RWPE1 (cell line): Measurements from ENCODE around the gene FFAR4.

Experiments used
- CTCF ChIA-PET: fragments of 350-600 bp; sonication (Branson Sonifier 250); formaldehyde crosslinking; extraction: SDS; loops from one replicate; lab custom pipeline; 2021; lab: Yijun Ruan, JAX
- POLR2A ChIA-PET: fragments of 400-600 bp; formaldehyde crosslinking; extraction: SDS; loops from one replicate; lab custom pipeline; 2020; ENCODE audit warnings: antibody characterized with exemption; ENCODE audit not compliant: low non-redundant PET; lab: Yijun Ruan, JAX
- DNase-seq: peaks from one replicate; pipeline ENCODE4 v3.0.0; 2012; ENCODE audit warnings: low spot score
- H3K27ac ChIP-seq: fragments of 450-650 bp; 2 replicates; pipeline ENCODE4 v1.5.1; 2017
- CTCF ChIP-seq: fragments of 450-650 bp; conservative IDR thresholded peaks from 2 replicates; pipeline ENCODE4 v1.5.1; 2017; ENCODE audit warnings: low read depth, mild to moderate bottlenecking

Gene FFAR4

GRCh38 chr10:93579089-93579488 lies 12.6 kb downstream of the FFAR4 start:
- POLR2A ChIA-PET: no interaction called here
- no peak for TF ChIP-seq CTCF
- CTCF ChIA-PET: interaction anchor here (0.6 to 1.2 kb wide), 2 partner anchors 35 to 52 kb away, joined by 3 read pairs; no protein-coding TSS in a partner anchor
- peak; percentile 90 for DNase-seq
- H3K27ac ChIP-seq: no peak overlapping the region

GRCh38 chr10:93579985-93580711 lies 13.7 kb downstream of the FFAR4 start:
- H3K27ac ChIP-seq: no peak overlapping the region
- POLR2A ChIA-PET: no interaction called here
- no peak for DNase-seq
- TF ChIP-seq CTCF: no peak
- CTCF ChIA-PET: no interaction called here

- H3K27ac ChIP-seq: no peak overlapping the region
- TF ChIP-seq CTCF: no peak
- DNase-seq: no peak
- POLR2A ChIA-PET: no interaction called here
- CTCF ChIA-PET: no interaction called here
Measured at GRCh38 chr10:93580828-93581227, 14.4 kb downstream of the FFAR4 start.

GRCh38 chr10:93584445-93584844 lies 18.0 kb downstream of the FFAR4 start:
- H3K27ac ChIP-seq: no peak overlapping the region
- no peak for TF ChIP-seq CTCF
- CTCF ChIA-PET: interaction anchor here (0.6 kb wide), 1 partner anchor 21 kb away, joined by 7 read pairs; no protein-coding TSS in a partner anchor
- POLR2A ChIA-PET: no interaction called here
- DNase-seq: no peak

GRCh38 chr10:93589648-93590562 lies 23.4 kb downstream of the FFAR4 start:
- no peak for TF ChIP-seq CTCF
- no peak for DNase-seq
- ChIA-PET CTCF (interaction anchor here (0.6 kb wide), 1 partner anchor 9 kb away, joined by 4 read pairs; no protein-coding TSS in a partner anchor), POLR2A (no interaction called here)
- no peak overlapping the region for H3K27ac ChIP-seq

GRCh38 chr10:93590638-93591037 lies 24.2 kb downstream of the FFAR4 start:
- DNase-seq: no peak
- no peak overlapping the region for H3K27ac ChIP-seq
- POLR2A ChIA-PET: no interaction called here
- no peak for TF ChIP-seq CTCF
- CTCF ChIA-PET: interaction anchor here (0.6 kb wide), 1 partner anchor 621 kb away, joined by 3 read pairs; no protein-coding TSS in a partner anchor
